OCI-LY7 (cell line): ENCODE results near the gene KCTD10. TPM values are rescaled to one million over a fixed set of nuclear protein-coding genes. Genes with fewer than 3 reads are reported as not detected.

Source experiments
- BruUV-seq: library from RNA; stranded (reverse); fragments of 400-500 nt; replicated peaks from 2 replicates; lab custom pipeline; 2021; lab: Mats Ljungman, UMichigan
- CTCF ChIA-PET: fragments of 300-600 bp; sonication (Branson Sonifier 250); formaldehyde crosslinking; loops from one replicate; lab custom pipeline; 2022; ENCODE audit warnings: antibody characterized with exemption; ENCODE audit not compliant: unreplicated experiment; lab: Charles Lee
- POLR2A ChIA-PET: fragments of 300-600 bp; sonication (Branson Sonifier 250); formaldehyde crosslinking; loops from one replicate; lab custom pipeline; 2022; ENCODE audit warnings: antibody characterized with exemption; lab: Charles Lee
- DNase-seq: peaks from one replicate; pipeline ENCODE4 v3.0.0-alpha.2; 2015; ENCODE audit warnings: low spot score
- H2AFZ ChIP-seq: fragments of 200-600 bp; sonication (generic), shearing (Covaris generic); 2 replicates; pipeline ENCODE4 v1.6.1; 2014; ENCODE audit warnings: mild to moderate bottlenecking, antibody characterized with exemption, low read length, moderate library complexity
- H3K27ac ChIP-seq: fragments of 200-600 bp; sonication (generic); 2 replicates; pipeline ENCODE4 v1.5.1; 2014; ENCODE audit warnings: mixed run types, low read depth, mild to moderate bottlenecking, moderate library complexity, low read length, inconsistent platforms; ENCODE audit not compliant: poor library complexity, severe bottlenecking
- H3K36me3 ChIP-seq: fragments of 200-600 bp; sonication (generic); 2 replicates; pipeline ENCODE4 v1.6.1; 2014; ENCODE audit warnings: mild to moderate bottlenecking, antibody characterized with exemption, low read length, moderate library complexity, mixed read lengths; ENCODE audit not compliant: insufficient read depth
- H3K4me1 ChIP-seq: fragments of 200-600 bp; sonication (generic); 2 replicates; pipeline ENCODE4 v1.5.1; 2014; ENCODE audit warnings: mild to moderate bottlenecking, low read length; ENCODE audit not compliant: insufficient read depth, poor library complexity, severe bottlenecking
- H3K4me2 ChIP-seq: fragments of 200-600 bp; sonication (generic); 2 replicates; pipeline ENCODE4 v1.6.1; 2014; ENCODE audit warnings: mild to moderate bottlenecking, low read length
- H3K4me3 ChIP-seq: fragments of 200-600 bp; sonication (generic); 2 replicates; pipeline ENCODE4 v1.5.1; 2014; ENCODE audit warnings: mild to moderate bottlenecking, low read depth, low read length; ENCODE audit not compliant: poor library complexity, severe bottlenecking
- H3K79me2 ChIP-seq: fragments of 200-600 bp; sonication (generic); 2 replicates; pipeline ENCODE4 v1.6.1; 2016; ENCODE audit warnings: low read depth, mild to moderate bottlenecking, low read length, moderate library complexity, mixed read lengths; ENCODE audit not compliant: insufficient read depth
- H3K9me2 ChIP-seq: fragments of 200-600 bp; sonication (generic); 2 replicates; pipeline ENCODE4 v1.6.1; 2016; ENCODE audit warnings: mild to moderate bottlenecking, low read length, mixed read lengths; ENCODE audit not compliant: insufficient read depth
- H3K9me3 ChIP-seq: fragments of 200-600 bp; sonication (generic); 2 replicates; pipeline ENCODE4 v1.6.1; 2014; ENCODE audit warnings: mild to moderate bottlenecking, mixed run types, low read length, mixed read lengths
- H4K20me1 ChIP-seq: fragments of 200-600 bp; sonication (generic); 2 replicates; pipeline ENCODE4 v1.6.1; 2014; ENCODE audit warnings: mild to moderate bottlenecking, antibody characterized with exemption, low read length, moderate library complexity, mixed read lengths; ENCODE audit not compliant: insufficient read depth
- CTCF ChIP-seq: fragments of 200-600 bp; sonication (generic); conservative IDR thresholded peaks from 2 replicates; pipeline ENCODE4 v1.5.1; 2014; ENCODE audit warnings: mild to moderate bottlenecking, antibody characterized with exemption, low read length, moderate library complexity, mixed read lengths
- EZH2phosphoT487 ChIP-seq: fragments of 200-600 bp; sonication (generic); IDR thresholded peaks from 2 replicates; pipeline ENCODE4 v1.6.1; 2018; ENCODE audit warnings: low read depth, borderline replicate concordance, mild to moderate bottlenecking, mixed run types, antibody characterized with exemption, low read length, moderate library complexity, mixed read lengths
- intact Hi-C: fragments of 100-400 bp; cut with micrococcal nuclease; formaldehyde crosslinking; loops from one replicate; pipeline ENCODE4 v1.10.0; 2022; ENCODE audit not compliant: unreplicated experiment
- total RNA-seq, 2 experiments: library from RNA; depleted of rRNA in 1 of 2; stranded (reverse); fragments of >200 nt in 1 of 2; shearing (Covaris generic) in 1 of 2; gene quantifications; 2 replicates each; pipeline ENCODE4 v1.2.3, GENCODE V29; 2014 to 2022

The KCTD10 gene
- total RNA-seq, 2 experiments from 2014 or later, result 28.1 to 45.7 TPM

- Histone ChIP-seq H3K4me1 (no peaks in the 10 kb centered on the region), H3K9me3 (no peaks in the 10 kb centered on the region), H3K36me3 (peaks cover 88% of the 10 kb centered on the region), H3K79me2 (no peaks in the 10 kb centered on the region), H3K4me2 (no peak overlapping the region), H2AFZ (no peak overlapping the region), H3K9me2 (no peaks in the 10 kb centered on the region), H4K20me1 (no peaks in the 10 kb centered on the region), H3K27ac (no peak overlapping the region), H3K4me3 (no peak overlapping the region)
- POLR2A ChIA-PET, result no interaction called here
- DNase-seq, result no peak
- TF ChIP-seq CTCF, result no peak
- TF ChIP-seq EZH2phosphoT487, result no peak
- CTCF ChIA-PET, result no interaction called here
- BruUV-seq, result no TSS peak
- intact Hi-C loops, result no loop called here
Measured at GRCh38 chr12:109487181-109488050, 10.3 kb upstream of the KCTD10 start.

- Histone ChIP-seq H4K20me1 (no peaks in the 10 kb centered on the region), H3K36me3 (peaks cover 68% of the 10 kb centered on the region), H3K4me3 (no peak overlapping the region), H3K9me2 (no peaks in the 10 kb centered on the region), H3K79me2 (no peaks in the 10 kb centered on the region), H2AFZ (no peak overlapping the region), H3K4me2 (no peak overlapping the region), H3K4me1 (no peaks in the 10 kb centered on the region), H3K27ac (no peak overlapping the region), H3K9me3 (no peaks in the 10 kb centered on the region)
- DNase-seq, result no peak
- CTCF ChIA-PET, result no interaction called here
- TF ChIP-seq CTCF, result no peak
- POLR2A ChIA-PET, result interaction anchor here (0.7 to 1.2 kb wide), 2 partner anchors 10 to 404 kb away, joined by 4 to 5 read pairs; no protein-coding TSS in a partner anchor
- intact Hi-C loops, result no loop called here
- no TSS peak for BruUV-seq
Measured at GRCh38 chr12:109485201-109485600, 8.1 kb upstream of the KCTD10 start.

GRCh38 chr12:109483346-109483745 is 6.2 kb upstream of the KCTD10 start:
- Histone ChIP-seq H3K27ac (no peak overlapping the region), H3K36me3 (peaks cover 50% of the 10 kb centered on the region), H3K4me3 (no peak overlapping the region), H3K79me2 (peaks cover 11% of the 10 kb centered on the region; the same call in 1 of the 2 replicates), H4K20me1 (no peaks in the 10 kb centered on the region), H3K4me2 (no peak overlapping the region), H3K4me1 (peaks cover 9% of the 10 kb centered on the region), H3K9me3 (no peaks in the 10 kb centered on the region), H2AFZ (no peak overlapping the region), H3K9me2 (no peaks in the 10 kb centered on the region)
- CTCF ChIA-PET, result no interaction called here
- intact Hi-C loops, result no loop called here
- no peak for DNase-seq
- no peak for TF ChIP-seq CTCF
- TF ChIP-seq EZH2phosphoT487, result no peak
- BruUV-seq, result no TSS peak
- POLR2A ChIA-PET, result no interaction called here
